Panc1 (cell line): ENCODE data around the gene ZNF333. TPM values are rescaled to one million over a fixed set of nuclear protein-coding genes. Genes with fewer than 3 reads are reported as not detected.

Experiments
- ATAC-seq: fragments of 200-7000 bp; cut with Tn5 transposase; 2 replicates; pipeline ENCODE4 v1.9.1; 2020; ENCODE audit warnings: mild to moderate bottlenecking, moderate library complexity
- BruUV-seq: library from RNA; stranded (reverse); fragments of 400-500 nt; replicated peaks from 2 replicates; lab custom pipeline; 2021; lab: Mats Ljungman, UMichigan
- CTCF ChIA-PET: fragments of 300-600 bp; sonication (Branson Sonifier 250); formaldehyde crosslinking; loops from one replicate; lab custom pipeline; 2022; ENCODE audit warnings: antibody characterized with exemption; lab: Charles Lee
- POLR2A ChIA-PET: fragments of 300-600 bp; sonication (Branson Sonifier 250); formaldehyde crosslinking; loops from one replicate; lab custom pipeline; 2022; ENCODE audit warnings: antibody characterized with exemption; lab: Charles Lee
- DNase-seq: peaks from one replicate; pipeline ENCODE4 v3.0.0-alpha.2; 2010; ENCODE audit warnings: low read depth, low spot score
- H3K27ac ChIP-seq: 2 replicates; pipeline ENCODE4 v1.5.1; 2011; ENCODE audit warnings: mild to moderate bottlenecking, low read length, inconsistent platforms
- H3K27me3 ChIP-seq: fragments of 200-500 bp; sonication (Bioruptor generic); 2 replicates; pipeline ENCODE4 v1.6.0; 2014; ENCODE audit warnings: low read length, inconsistent platforms; ENCODE audit not compliant: control insufficient read depth, insufficient read depth
- H3K36me3 ChIP-seq: fragments of 200-500 bp; sonication (Bioruptor generic); 2 replicates; pipeline ENCODE4 v1.5.1; 2014; ENCODE audit warnings: inconsistent platforms, mild to moderate bottlenecking, low read length, moderate library complexity; ENCODE audit not compliant: control insufficient read depth, insufficient read depth
- H3K4me1 ChIP-seq: 2 replicates; pipeline ENCODE4 v1.5.1; 2011; ENCODE audit warnings: inconsistent platforms, mild to moderate bottlenecking, low read length, moderate library complexity; ENCODE audit not compliant: control insufficient read depth, insufficient read depth
- H3K4me3 ChIP-seq, 2 experiments: 2 replicates each; pipeline ENCODE4 v1.5.1; 2011 to 2012; ENCODE audit warnings: low read depth in 2 of 2, low read length in 2 of 2, mild to moderate bottlenecking in 2 of 2, inconsistent platforms in 1 of 2, moderate library complexity in 1 of 2
- H3K9me3 ChIP-seq: fragments of 200-500 bp; sonication (Bioruptor generic); 2 replicates; pipeline ENCODE4 v1.5.1; 2014; ENCODE audit warnings: low read depth, mild to moderate bottlenecking, inconsistent platforms, low read length, moderate library complexity; ENCODE audit not compliant: control insufficient read depth, insufficient read depth
- POLR2AphosphoS5 ChIP-seq: IDR thresholded peaks from 2 replicates; pipeline ENCODE4 v1.6.1; 2012; ENCODE audit warnings: mild to moderate bottlenecking, low read depth, low read length, moderate library complexity
- SIN3A ChIP-seq: IDR thresholded peaks from 2 replicates; pipeline ENCODE4 v1.6.1; 2012; ENCODE audit warnings: low read depth, mild to moderate bottlenecking, low read length, moderate library complexity, borderline replicate concordance; ENCODE audit not compliant: insufficient read depth
- TCF7L2 ChIP-seq: IDR thresholded peaks from 2 replicates; pipeline ENCODE4 v1.6.1; 2011; ENCODE audit warnings: mild to moderate bottlenecking, low read depth, low read length, inconsistent platforms
- in situ Hi-C: cut with HindIII; loops from 2 replicates; pipeline ENCODE4 v1.10.0; 2016; ENCODE audit warnings: low sequenced_read_pairs, low pct_unique_long_range_greater_than_20kb
- intact Hi-C: fragments of 100-400 bp; cut with micrococcal nuclease; formaldehyde crosslinking; loops from one replicate; pipeline ENCODE4 v1.10.0; 2022; ENCODE audit not compliant: unreplicated experiment
- total RNA-seq: library from RNA; stranded (reverse); gene quantifications from one replicate; pipeline ENCODE4 v1.2.1, GENCODE V29; 2021; ENCODE audit not compliant: unreplicated experiment
- TF ChIP-seq, protein P1 (sequence below), 2 experiments: IDR thresholded peaks; 2 replicates each; pipeline ENCODE4 v1.6.1; 2011 to 2012; ENCODE audit warnings: low read depth in 2 of 2, control low read depth in 1 of 2, low read length in 1 of 2, mild to moderate bottlenecking in 1 of 2, moderate library complexity in 1 of 2; ENCODE audit not compliant: insufficient read depth in 1 of 2
- TF ChIP-seq, protein P2 (sequence below): fragments of 450-650 bp; IDR thresholded peaks from 2 replicates; pipeline ENCODE4 v1.5.1; 2017; ENCODE audit warnings: mild to moderate bottlenecking

The ZNF333 gene
- total RNA-seq, 1 experiment from 2014 or later = 9.2 TPM

DNA sequence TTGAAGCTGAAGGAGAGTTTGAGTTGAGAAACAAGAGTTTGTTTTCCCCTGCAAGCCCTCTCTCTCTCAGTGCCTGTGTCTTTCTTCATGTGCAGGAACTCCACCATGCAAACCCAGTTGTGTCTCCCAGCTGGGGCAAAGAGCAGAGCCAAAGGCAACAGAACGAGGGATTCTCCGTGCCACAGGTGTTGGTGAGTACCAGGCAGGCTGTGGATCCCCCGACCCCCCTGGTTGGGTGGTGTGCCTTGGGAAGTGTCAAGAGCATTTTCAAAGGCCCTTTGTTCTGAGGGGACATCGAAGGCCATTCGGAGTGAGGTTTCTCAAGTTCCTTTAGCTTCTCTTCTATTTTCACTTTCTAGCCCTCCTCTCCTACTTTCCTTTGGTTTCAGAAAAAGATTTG lies 5.6 kb downstream of the ZNF333 start:
- no peaks in the 10 kb centered on the region for H3K27me3 ChIP-seq
- no peak overlapping the region for H3K27ac ChIP-seq
- DNase-seq (no peak), ATAC-seq (no peak)
- no peaks in the 10 kb centered on the region; the same call in none of the 2 replicates for H3K36me3 ChIP-seq
- intact Hi-C loops (no loop called here), in situ Hi-C loops (no loop called here)
- H3K4me3 ChIP-seq = no peak overlapping the region
- TF ChIP-seq, protein P1, sequence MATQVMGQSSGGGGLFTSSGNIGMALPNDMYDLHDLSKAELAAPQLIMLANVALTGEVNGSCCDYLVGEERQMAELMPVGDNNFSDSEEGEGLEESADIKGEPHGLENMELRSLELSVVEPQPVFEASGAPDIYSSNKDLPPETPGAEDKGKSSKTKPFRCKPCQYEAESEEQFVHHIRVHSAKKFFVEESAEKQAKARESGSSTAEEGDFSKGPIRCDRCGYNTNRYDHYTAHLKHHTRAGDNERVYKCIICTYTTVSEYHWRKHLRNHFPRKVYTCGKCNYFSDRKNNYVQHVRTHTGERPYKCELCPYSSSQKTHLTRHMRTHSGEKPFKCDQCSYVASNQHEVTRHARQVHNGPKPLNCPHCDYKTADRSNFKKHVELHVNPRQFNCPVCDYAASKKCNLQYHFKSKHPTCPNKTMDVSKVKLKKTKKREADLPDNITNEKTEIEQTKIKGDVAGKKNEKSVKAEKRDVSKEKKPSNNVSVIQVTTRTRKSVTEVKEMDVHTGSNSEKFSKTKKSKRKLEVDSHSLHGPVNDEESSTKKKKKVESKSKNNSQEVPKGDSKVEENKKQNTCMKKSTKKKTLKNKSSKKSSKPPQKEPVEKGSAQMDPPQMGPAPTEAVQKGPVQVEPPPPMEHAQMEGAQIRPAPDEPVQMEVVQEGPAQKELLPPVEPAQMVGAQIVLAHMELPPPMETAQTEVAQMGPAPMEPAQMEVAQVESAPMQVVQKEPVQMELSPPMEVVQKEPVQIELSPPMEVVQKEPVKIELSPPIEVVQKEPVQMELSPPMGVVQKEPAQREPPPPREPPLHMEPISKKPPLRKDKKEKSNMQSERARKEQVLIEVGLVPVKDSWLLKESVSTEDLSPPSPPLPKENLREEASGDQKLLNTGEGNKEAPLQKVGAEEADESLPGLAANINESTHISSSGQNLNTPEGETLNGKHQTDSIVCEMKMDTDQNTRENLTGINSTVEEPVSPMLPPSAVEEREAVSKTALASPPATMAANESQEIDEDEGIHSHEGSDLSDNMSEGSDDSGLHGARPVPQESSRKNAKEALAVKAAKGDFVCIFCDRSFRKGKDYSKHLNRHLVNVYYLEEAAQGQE (IDR thresholded peaks at IDR 0.05; ENCODE audit: insufficient read depth in 1 of 2, low read depth in 2 of 2, low read length in 1 of 2) = no peak
- no peak for TF ChIP-seq TCF7L2
- TF ChIP-seq POLR2AphosphoS5 = no peak
- TF ChIP-seq SIN3A = no peak
- TF ChIP-seq, protein P2, sequence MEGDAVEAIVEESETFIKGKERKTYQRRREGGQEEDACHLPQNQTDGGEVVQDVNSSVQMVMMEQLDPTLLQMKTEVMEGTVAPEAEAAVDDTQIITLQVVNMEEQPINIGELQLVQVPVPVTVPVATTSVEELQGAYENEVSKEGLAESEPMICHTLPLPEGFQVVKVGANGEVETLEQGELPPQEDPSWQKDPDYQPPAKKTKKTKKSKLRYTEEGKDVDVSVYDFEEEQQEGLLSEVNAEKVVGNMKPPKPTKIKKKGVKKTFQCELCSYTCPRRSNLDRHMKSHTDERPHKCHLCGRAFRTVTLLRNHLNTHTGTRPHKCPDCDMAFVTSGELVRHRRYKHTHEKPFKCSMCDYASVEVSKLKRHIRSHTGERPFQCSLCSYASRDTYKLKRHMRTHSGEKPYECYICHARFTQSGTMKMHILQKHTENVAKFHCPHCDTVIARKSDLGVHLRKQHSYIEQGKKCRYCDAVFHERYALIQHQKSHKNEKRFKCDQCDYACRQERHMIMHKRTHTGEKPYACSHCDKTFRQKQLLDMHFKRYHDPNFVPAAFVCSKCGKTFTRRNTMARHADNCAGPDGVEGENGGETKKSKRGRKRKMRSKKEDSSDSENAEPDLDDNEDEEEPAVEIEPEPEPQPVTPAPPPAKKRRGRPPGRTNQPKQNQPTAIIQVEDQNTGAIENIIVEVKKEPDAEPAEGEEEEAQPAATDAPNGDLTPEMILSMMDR = no peak
- no peaks in the 10 kb centered on the region for H3K4me1 ChIP-seq
- CTCF ChIA-PET = no interaction called here
- H3K9me3 ChIP-seq = no peaks in the 10 kb centered on the region
- POLR2A ChIA-PET = no interaction called here
- BruUV-seq = no TSS peak

DNA sequence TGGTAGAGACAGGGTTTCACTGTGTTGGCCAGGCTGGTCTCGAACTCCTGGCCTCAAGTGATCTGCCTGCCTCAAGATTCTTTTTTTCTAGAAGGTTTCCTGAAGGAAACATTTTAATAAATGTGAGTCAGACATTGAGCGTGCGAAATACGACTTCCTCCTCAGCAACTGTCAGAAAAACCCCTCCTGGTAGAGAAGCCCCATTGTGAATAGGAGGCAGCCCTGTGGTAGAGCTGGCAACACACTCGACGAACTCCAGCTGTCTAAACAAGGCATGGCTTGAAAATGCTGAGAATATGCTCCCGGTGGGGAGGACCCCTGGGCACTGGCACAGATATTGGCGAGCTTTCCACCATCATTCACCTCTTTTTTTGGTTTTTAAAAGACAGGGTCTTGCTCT lies 9.8 kb downstream of the ZNF333 start:
- Histone ChIP-seq H3K27ac (no peak overlapping the region), H3K36me3 (peaks cover 2% of the 10 kb centered on the region), H3K27me3 (no peaks in the 10 kb centered on the region), H3K4me1 (no peaks in the 10 kb centered on the region), H3K4me3 (no peak overlapping the region), H3K9me3 (no peaks in the 10 kb centered on the region)
- in situ Hi-C loops = no loop called here
- ChIA-PET POLR2A (no interaction called here), CTCF (interaction anchor here (0.6 kb wide), 2 partner anchors 93 to 482 kb away, joined by 4 to 5 read pairs; no protein-coding TSS in a partner anchor)
- BruUV-seq = no TSS peak
- TF ChIP-seq TCF7L2 = no peak
- TF ChIP-seq, protein P2 = no peak
- no peak for TF ChIP-seq SIN3A
- no peak for TF ChIP-seq POLR2AphosphoS5
- TF ChIP-seq, protein P1 (IDR thresholded peaks at IDR 0.05; ENCODE audit: insufficient read depth in 1 of 2, low read depth in 2 of 2, low read length in 1 of 2) = no peak
- no peak for ATAC-seq
- intact Hi-C loops = no loop called here
- no peak for DNase-seq
